Measurements from ENCODE around the gene TNNI3.

- TF ChIP-seq REST (IDR thresholded peaks at IDR 0.05; ENCODE audit: borderline replicate concordance) (no peak), REST (CRISPR knock-in tag; IDR thresholded peaks at IDR 0.05; ENCODE audit: low read depth) (no peak), SREBF2 (CRISPR knock-in tag; IDR thresholded peaks at IDR 0.05) (no peak), POLR2AphosphoS5 (IDR thresholded peaks at IDR 0.05; ENCODE audit: control insufficient read depth, insufficient read depth, low read depth, low read length) (no peak), CTCF (IDR thresholded peaks at IDR 0.05 in 2 of 3, conservative IDR thresholded peaks at IDR 0.05 in 1 of 3; ENCODE audit: insufficient read depth in 2 of 3, low read depth in 1 of 3, low read length in 3 of 3) (no peak), FOXM1 (IDR thresholded peaks at IDR 0.05; ENCODE audit: low read depth) (no peak), FOXM1 (CRISPR knock-in tag; IDR thresholded peaks at IDR 0.05; ENCODE audit: low read depth) (no peak), ZBTB11 (CRISPR knock-in tag; IDR thresholded peaks at IDR 0.05) (no peak), MTA1 (IDR thresholded peaks at IDR 0.05; ENCODE audit: borderline replicate concordance) (no peak), ZZZ3 (IDR thresholded peaks at IDR 0.05) (no peak), FOXJ3 (CRISPR knock-in tag; IDR thresholded peaks at IDR 0.05) (no peak), TOE1 (IDR thresholded peaks at IDR 0.05; ENCODE audit: borderline replicate concordance) (no peak), TOE1 (CRISPR knock-in tag; IDR thresholded peaks at IDR 0.05; ENCODE audit: borderline replicate concordance, low read depth) (no peak), GTF2F1 (IDR thresholded peaks at IDR 0.05; ENCODE audit: low read depth, low read length) (no peak)
Observed at GRCh38 chr19:55189403-55189835, 31.9 kb upstream of the TNNI3 start.
